Fibroblast of the aortic adventitia (primary cell): ENCODE results near the gene SLC9A4. TPM values are rescaled to one million over a fixed set of nuclear protein-coding genes. Genes with fewer than 3 reads are reported as not detected.
"Not testable (repeated sequence)": the region's sequence is repeated elsewhere in the genome, so short reads cannot be mapped to it uniquely, and the experiment has no call there.

Experiments
- DNase-seq: peaks from one replicate; pipeline ENCODE4 v3.0.0-alpha.2; 2010; ENCODE audit warnings: low read depth
- H3K4me3 ChIP-seq: 2 replicates; pipeline ENCODE4 v1.5.1; 2011; ENCODE audit warnings: low read depth, mild to moderate bottlenecking, control low read depth, low read length, moderate library complexity
- total RNA-seq: library from RNA; depleted of rRNA; stranded (reverse); fragments of >200 nt; gene quantifications from 2 replicates; pipeline ENCODE4 v1.2.3, GENCODE V29; 2012; ENCODE audit warnings: low replicate concordance
- TF ChIP-seq, protein P1 (sequence below): IDR thresholded peaks from 2 replicates; pipeline ENCODE4 v1.5.1; 2011; ENCODE audit warnings: mild to moderate bottlenecking, low read length, control low read depth, inconsistent platforms; ENCODE audit not compliant: insufficient read depth

Gene SLC9A4
- total RNA-seq, 1 donor: not detected

DNA sequence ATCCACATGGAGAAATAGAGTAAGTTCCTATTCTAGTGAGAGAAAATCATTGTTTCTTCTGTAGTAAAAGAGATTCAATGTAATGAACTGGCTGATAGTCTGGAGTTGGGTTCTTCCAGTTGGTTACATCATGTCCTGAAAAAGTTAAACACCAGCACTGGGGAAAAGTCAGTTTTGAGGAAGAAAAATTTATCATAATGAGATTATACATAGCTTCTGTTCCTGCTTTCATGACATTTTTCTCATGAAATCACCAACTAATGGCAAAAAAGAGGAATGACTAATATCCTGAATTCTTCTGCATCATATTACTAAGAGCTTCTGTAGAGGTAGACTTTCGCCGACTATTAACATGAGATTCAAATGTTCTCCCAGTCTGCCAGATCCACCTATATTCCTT is 77.1 kb downstream of the SLC9A4 start:
- no peak overlapping the region for H3K4me3 ChIP-seq
- no peak for DNase-seq
- TF ChIP-seq, protein P1, sequence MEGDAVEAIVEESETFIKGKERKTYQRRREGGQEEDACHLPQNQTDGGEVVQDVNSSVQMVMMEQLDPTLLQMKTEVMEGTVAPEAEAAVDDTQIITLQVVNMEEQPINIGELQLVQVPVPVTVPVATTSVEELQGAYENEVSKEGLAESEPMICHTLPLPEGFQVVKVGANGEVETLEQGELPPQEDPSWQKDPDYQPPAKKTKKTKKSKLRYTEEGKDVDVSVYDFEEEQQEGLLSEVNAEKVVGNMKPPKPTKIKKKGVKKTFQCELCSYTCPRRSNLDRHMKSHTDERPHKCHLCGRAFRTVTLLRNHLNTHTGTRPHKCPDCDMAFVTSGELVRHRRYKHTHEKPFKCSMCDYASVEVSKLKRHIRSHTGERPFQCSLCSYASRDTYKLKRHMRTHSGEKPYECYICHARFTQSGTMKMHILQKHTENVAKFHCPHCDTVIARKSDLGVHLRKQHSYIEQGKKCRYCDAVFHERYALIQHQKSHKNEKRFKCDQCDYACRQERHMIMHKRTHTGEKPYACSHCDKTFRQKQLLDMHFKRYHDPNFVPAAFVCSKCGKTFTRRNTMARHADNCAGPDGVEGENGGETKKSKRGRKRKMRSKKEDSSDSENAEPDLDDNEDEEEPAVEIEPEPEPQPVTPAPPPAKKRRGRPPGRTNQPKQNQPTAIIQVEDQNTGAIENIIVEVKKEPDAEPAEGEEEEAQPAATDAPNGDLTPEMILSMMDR: no peak

- no peak overlapping the region for H3K4me3 ChIP-seq
- TF ChIP-seq, protein P1: no peak
- no peak for DNase-seq
These were observed 78.5 kb downstream of the SLC9A4 start for GRCh38 chr2:102551329-102552096.

GRCh38 chr2:102553601-102554000 is 80.6 kb downstream of the SLC9A4 start:
- TF ChIP-seq, protein P1: no peak
- DNase-seq: no peak
- no peak overlapping the region for H3K4me3 ChIP-seq

DNA sequence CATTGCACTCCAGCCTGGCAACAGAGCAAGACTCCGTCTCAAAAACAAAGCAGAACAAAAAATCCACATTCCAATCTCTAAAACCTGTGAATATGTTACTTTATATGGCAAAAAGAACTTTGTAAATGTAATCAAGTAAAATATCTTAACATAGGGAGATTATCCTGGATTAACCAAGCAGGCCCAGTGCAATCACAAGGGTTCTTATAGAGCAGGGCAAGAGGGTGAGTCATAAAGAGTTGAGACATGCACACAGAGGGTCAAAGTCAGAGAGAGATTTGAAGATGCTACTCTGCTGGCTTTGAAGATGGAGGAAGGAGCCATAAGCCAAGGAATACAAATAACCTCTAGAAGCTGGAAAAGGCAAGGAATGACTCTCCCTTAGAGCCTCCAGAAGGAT is 85.4 kb downstream of the SLC9A4 start:
- TF ChIP-seq, protein P1: no peak
- DNase-seq: no peak

GRCh38 chr2:102562542-102562941 is 89.5 kb downstream of the SLC9A4 start:
- DNase-seq: not testable (repeated sequence)

More for the DNA sequence above, 85.4 kb downstream of the SLC9A4 start:
- no peak overlapping the region for H3K4me3 ChIP-seq

DNA sequence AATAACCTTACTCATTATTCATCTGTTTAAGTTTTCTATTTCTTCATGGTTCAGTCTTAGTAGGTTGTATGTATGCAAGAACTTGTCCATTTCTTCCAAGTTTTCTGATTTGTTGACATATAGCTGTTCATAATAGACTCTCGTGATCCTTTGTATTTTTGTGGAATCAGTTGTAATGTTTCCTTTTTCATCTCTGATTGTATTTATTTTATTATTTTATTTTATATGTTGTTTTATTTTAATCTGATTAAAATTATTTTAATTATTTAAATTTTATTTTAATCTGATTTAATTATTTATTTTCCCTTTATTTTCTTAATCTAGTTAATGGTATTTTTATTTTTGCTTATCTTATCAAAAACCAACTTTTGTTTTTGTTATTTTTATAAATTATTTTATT is 102.9 kb downstream of the SLC9A4 start:
- H3K4me3 ChIP-seq: no peak overlapping the region
- TF ChIP-seq, protein P1: no peak
- DNase-seq: no peak

More at GRCh38 chr2:102562542-102562941, 89.5 kb downstream of the SLC9A4 start:
- H3K4me3 ChIP-seq: not testable (repeated sequence)

DNA sequence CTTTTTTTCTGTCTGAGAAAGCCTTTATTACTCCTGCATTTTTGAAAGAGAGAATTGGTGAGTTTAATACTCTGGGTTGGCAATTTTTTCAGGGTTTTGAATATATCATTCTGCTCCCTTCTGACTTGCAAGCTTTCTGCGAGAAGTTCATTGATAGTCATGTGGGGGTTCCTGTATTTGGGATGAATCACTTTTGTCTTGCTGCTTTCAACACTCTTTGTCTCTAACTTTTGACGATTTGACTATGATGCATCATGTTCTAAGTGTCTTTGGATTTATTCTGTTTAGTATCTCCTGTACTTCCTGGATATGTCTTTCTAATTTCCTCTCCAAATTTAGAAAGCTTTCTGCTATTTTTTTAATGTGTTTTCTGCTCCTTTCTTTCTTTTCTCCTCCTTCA is 105.3 kb downstream of the SLC9A4 start:
- DNase-seq: no peak

More for the DNA sequence above, 105.3 kb downstream of the SLC9A4 start:
- TF ChIP-seq, protein P1: no peak
- H3K4me3 ChIP-seq: no peak overlapping the region
